Measurements from ENCODE around the gene MORN2. TPM values are rescaled to one million over a fixed set of nuclear protein-coding genes. Genes with fewer than 3 reads are reported as not detected.
A peak's percentile ranks its signal among the peaks of the same experiment; 100 is the strongest.

MORN2 gene
- total RNA-seq, 3 donors from 2014 or later = 11.4 to 14.3 (median 14.1) TPM

DNA sequence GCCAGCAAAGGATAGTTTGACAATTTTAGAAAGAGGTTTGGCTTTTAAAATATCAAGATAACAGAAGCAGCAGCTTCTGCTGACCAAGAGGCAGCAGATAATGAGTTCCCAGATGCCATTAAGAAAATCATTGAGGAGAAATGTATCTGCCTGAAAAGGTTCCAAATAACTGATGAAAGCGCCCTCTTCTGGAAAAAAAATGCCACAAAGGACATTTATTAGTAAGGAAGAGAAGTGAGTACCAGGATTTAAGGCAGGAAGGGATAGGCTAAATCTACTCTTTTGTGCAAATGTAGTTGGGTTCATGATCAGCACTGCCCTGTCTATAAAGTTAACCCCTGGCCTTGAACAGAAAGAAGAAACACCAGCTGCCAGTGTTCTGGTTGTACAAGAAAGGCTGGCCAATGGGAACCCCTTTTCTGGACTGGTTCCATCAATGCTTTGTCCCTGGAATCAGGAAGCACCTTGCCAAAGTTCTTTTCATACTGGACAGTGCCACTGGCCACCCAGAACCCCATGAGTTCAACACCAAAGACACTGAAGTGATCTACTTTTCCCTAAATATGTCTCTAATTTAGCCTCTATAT is 40.7 kb upstream of the MORN2 start:
- Histone ChIP-seq H3K27ac (no peak overlapping the region), H3K4me1 (no peaks in the 10 kb centered on the region), H3K9me3 (no peaks in the 10 kb centered on the region), H3K36me3 (no peaks in the 10 kb centered on the region), H3K27me3 (no peaks in the 10 kb centered on the region), H3K4me3 (no peak overlapping the region)
- TF ChIP-seq, protein P1, sequence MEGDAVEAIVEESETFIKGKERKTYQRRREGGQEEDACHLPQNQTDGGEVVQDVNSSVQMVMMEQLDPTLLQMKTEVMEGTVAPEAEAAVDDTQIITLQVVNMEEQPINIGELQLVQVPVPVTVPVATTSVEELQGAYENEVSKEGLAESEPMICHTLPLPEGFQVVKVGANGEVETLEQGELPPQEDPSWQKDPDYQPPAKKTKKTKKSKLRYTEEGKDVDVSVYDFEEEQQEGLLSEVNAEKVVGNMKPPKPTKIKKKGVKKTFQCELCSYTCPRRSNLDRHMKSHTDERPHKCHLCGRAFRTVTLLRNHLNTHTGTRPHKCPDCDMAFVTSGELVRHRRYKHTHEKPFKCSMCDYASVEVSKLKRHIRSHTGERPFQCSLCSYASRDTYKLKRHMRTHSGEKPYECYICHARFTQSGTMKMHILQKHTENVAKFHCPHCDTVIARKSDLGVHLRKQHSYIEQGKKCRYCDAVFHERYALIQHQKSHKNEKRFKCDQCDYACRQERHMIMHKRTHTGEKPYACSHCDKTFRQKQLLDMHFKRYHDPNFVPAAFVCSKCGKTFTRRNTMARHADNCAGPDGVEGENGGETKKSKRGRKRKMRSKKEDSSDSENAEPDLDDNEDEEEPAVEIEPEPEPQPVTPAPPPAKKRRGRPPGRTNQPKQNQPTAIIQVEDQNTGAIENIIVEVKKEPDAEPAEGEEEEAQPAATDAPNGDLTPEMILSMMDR (IDR thresholded peaks at IDR 0.05) = peak in 1 of 3 donors; percentile 8
- TF ChIP-seq POLR2AphosphoS5 (IDR thresholded peaks at IDR 0.05) = no peak
- no peak for TF ChIP-seq POLR2A (IDR thresholded peaks at IDR 0.05)
- no peak for DNase-seq (ENCODE audit: low spot score in 2 of 2)
- intact Hi-C loops (cut with DNase I; ENCODE audit: low total_unique reads) = no loop called here

DNA sequence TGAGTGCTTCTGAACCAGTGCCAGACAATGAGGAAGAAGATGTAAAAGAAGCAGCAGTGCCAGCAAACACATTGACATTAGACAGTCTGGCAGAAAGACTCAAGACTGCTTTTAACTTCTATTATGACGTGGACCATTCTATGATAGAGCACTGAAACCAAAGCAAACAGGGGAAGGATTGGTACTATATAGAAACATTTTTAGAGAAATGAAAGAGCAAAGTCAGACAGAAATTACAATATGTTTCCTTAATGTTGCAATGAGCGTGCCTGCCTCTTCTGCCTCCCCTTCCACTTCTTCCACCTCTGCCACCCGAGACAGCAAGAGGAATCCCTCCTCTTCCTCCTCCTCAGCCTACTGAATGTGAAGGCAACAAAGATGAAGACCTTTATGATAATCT is 39.8 kb upstream of the MORN2 start:
- TF ChIP-seq, protein P1 (IDR thresholded peaks at IDR 0.05) = no peak
- TF ChIP-seq POLR2AphosphoS5 (IDR thresholded peaks at IDR 0.05) (no peak), POLR2A (IDR thresholded peaks at IDR 0.05) (no peak)
- Histone ChIP-seq H3K4me3 (no peak overlapping the region), H3K36me3 (no peaks in the 10 kb centered on the region), H3K9me3 (no peaks in the 10 kb centered on the region), H3K27ac (no peak overlapping the region), H3K27me3 (no peaks in the 10 kb centered on the region), H3K4me1 (no peaks in the 10 kb centered on the region)
- no peak for DNase-seq (ENCODE audit: low spot score in 2 of 2)
- intact Hi-C loops (cut with DNase I; ENCODE audit: low total_unique reads) = no loop called here

GRCh38 chr2:38836791-38837190 is 39.0 kb upstream of the MORN2 start:
- TF ChIP-seq, protein P1 (IDR thresholded peaks at IDR 0.05) = no peak
- no peak for TF ChIP-seq POLR2AphosphoS5 (IDR thresholded peaks at IDR 0.05)
- TF ChIP-seq POLR2A (IDR thresholded peaks at IDR 0.05) = no peak
- intact Hi-C loops (cut with DNase I; ENCODE audit: low total_unique reads) = no loop called here
- Histone ChIP-seq H3K4me3 (no peak overlapping the region), H3K36me3 (no peaks in the 10 kb centered on the region), H3K9me3 (no peaks in the 10 kb centered on the region), H3K27ac (no peak overlapping the region), H3K27me3 (no peaks in the 10 kb centered on the region), H3K4me1 (no peaks in the 10 kb centered on the region)
- no peak for DNase-seq (ENCODE audit: low spot score in 2 of 2)

DNA sequence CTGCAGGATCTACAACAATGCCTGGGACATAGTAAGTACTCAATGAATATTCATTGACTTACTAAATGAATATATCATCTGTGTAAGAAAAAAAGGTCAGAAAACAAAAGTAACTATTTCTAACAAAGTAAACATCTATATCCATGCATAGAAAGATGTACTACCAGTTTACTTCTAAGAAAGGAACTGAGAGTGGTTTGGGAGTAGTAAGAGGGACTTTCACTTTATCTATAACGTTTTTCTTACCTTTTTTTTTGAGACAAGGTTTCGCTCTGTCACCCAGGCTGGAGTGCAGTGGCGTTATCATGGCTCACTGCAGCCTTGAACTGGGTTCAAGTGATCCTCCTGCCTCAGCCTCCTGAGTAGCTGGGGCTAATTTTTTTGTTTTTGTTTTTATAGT is 25.7 kb upstream of the MORN2 start:
- DNase-seq (ENCODE audit: low spot score in 2 of 2) = no peak
- H3K4me3 ChIP-seq = no peak overlapping the region
- H3K9me3 ChIP-seq = no peaks in the 10 kb centered on the region
- no peaks in the 10 kb centered on the region for H3K36me3 ChIP-seq
- H3K27ac ChIP-seq = no peak overlapping the region
- H3K27me3 ChIP-seq = no peaks in the 10 kb centered on the region
- intact Hi-C loops (cut with DNase I; ENCODE audit: low total_unique reads) = no loop called here
- TF ChIP-seq POLR2A (IDR thresholded peaks at IDR 0.05) (no peak), POLR2AphosphoS5 (IDR thresholded peaks at IDR 0.05) (no peak)
- TF ChIP-seq, protein P1 (IDR thresholded peaks at IDR 0.05) = no peak
- H3K4me1 ChIP-seq = no peaks in the 10 kb centered on the region

DNA sequence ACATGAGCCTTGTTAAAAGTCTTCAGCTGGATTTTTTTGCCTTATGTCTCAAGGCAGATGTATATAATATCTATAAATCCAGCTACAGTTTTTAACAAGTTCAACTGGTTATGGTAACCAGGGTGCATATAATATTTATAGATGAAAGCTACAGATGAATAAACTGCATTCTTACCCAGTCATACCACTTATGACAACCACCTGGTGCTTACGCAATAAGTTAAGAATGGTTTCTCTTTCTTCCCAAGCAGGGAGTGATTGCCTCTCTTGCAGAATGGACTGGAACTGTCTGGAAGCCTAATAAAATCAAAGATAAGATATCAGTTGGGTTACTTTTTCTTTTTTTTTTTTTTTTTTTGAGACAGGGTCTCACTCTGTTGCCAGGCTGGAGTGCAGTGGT is 19.6 kb upstream of the MORN2 start:
- Histone ChIP-seq H3K27me3 (no peaks in the 10 kb centered on the region), H3K4me3 (no peak overlapping the region), H3K9me3 (no peaks in the 10 kb centered on the region), H3K4me1 (no peaks in the 10 kb centered on the region), H3K36me3 (no peaks in the 10 kb centered on the region), H3K27ac (no peak overlapping the region)
- DNase-seq (ENCODE audit: low spot score in 2 of 2) = no peak
- intact Hi-C loops (cut with DNase I; ENCODE audit: low total_unique reads) = no loop called here
- TF ChIP-seq, protein P1 (IDR thresholded peaks at IDR 0.05) = no peak
- no peak for TF ChIP-seq POLR2AphosphoS5 (IDR thresholded peaks at IDR 0.05)
- TF ChIP-seq POLR2A (IDR thresholded peaks at IDR 0.05) = no peak
